MM.1S (cell line): Measurements from ENCODE around the gene REC8.
"Not testable (repeated sequence)": the region's sequence is repeated elsewhere in the genome, so short reads cannot be mapped to it uniquely, and the experiment has no call there.

ENCODE experiments used
- EZH2 ChIP-seq: fragments of 300-600 bp; sonication (generic); optimal IDR thresholded peaks from 2 replicates; pipeline ENCODE3; 2017; ENCODE audit warnings: low read depth, mild to moderate bottlenecking, antibody characterized with exemption, low read length, mixed read lengths
- EZH2phosphoT487 ChIP-seq: fragments of 300-600 bp; sonication (generic); IDR thresholded peaks from 2 replicates; pipeline ENCODE4 v1.6.1; 2018; ENCODE audit warnings: antibody characterized with exemption, low read length
- TF ChIP-seq, protein P1 (sequence below): fragments of 300-600 bp; sonication (generic); IDR thresholded peaks from 2 replicates; pipeline ENCODE4 v1.5.1; 2016; ENCODE audit warnings: antibody characterized with exemption, low read length, mixed read lengths

DNA sequence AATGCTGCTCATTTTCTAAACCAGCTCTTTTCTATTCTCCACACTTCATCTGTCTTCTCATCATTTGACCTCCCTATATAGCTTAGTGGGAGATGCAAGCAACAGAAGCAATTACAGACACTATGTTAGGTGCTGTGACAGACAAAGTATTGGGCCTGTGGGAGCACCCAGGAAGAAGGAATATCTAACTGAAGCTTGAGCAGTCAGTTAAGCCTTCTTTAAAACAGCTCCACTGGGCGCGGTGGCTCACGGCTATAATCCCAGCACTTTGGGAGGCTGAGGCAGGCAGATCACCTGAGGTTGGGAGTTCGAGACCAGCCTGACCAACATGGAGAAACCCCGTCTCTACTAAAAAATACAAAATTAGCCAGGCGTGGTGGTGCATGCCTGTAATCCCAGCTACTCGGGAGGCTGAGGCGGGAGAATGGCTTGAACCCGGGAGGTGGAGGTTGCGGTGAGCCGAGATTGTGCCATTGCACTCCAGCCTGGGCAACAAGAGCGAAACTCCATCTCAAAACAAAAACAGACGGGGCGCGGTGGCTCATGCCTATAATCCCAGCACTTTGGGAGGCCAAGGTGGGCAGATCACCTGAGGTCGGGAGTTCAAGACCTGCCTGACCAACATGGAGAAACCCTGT lies 31.5 kb downstream of the REC8 start:
- not testable (repeated sequence) for TF ChIP-seq EZH2, EZH2phosphoT487
- TF ChIP-seq, protein P1, sequence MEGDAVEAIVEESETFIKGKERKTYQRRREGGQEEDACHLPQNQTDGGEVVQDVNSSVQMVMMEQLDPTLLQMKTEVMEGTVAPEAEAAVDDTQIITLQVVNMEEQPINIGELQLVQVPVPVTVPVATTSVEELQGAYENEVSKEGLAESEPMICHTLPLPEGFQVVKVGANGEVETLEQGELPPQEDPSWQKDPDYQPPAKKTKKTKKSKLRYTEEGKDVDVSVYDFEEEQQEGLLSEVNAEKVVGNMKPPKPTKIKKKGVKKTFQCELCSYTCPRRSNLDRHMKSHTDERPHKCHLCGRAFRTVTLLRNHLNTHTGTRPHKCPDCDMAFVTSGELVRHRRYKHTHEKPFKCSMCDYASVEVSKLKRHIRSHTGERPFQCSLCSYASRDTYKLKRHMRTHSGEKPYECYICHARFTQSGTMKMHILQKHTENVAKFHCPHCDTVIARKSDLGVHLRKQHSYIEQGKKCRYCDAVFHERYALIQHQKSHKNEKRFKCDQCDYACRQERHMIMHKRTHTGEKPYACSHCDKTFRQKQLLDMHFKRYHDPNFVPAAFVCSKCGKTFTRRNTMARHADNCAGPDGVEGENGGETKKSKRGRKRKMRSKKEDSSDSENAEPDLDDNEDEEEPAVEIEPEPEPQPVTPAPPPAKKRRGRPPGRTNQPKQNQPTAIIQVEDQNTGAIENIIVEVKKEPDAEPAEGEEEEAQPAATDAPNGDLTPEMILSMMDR = not testable (repeated sequence)
